Trophoblast cell (in vitro differentiated cells and primary cell): ENCODE measurements around the gene SURF1.

Experiments
- DNase-seq, 2 donors: peaks; one replicate each; pipeline ENCODE4 v3.0.0-alpha.2; 2016
- H2AFZ ChIP-seq: 2 replicates; pipeline ENCODE4 v1.6.1; 2013; ENCODE audit warnings: low read length, moderate library complexity, mild to moderate bottlenecking; ENCODE audit not compliant: insufficient read depth, poor library complexity
- H2AK5ac ChIP-seq: 2 replicates; pipeline ENCODE4 v1.6.1; 2013; ENCODE audit warnings: mild to moderate bottlenecking, low read length
- H2BK120ac ChIP-seq: 2 replicates; pipeline ENCODE4 v1.6.1; 2013; ENCODE audit warnings: low read length, mild to moderate bottlenecking, moderate library complexity; ENCODE audit not compliant: insufficient read depth, poor library complexity
- H2BK12ac ChIP-seq: 2 replicates; pipeline ENCODE4 v1.6.1; 2013; ENCODE audit warnings: mild to moderate bottlenecking, low read length, moderate library complexity
- H2BK5ac ChIP-seq: 2 replicates; pipeline ENCODE4 v1.6.1; 2013; ENCODE audit warnings: low read length, low read depth, moderate library complexity, mild to moderate bottlenecking; ENCODE audit not compliant: poor library complexity
- H3K14ac ChIP-seq: 2 replicates; pipeline ENCODE4 v1.6.1; 2013; ENCODE audit warnings: mild to moderate bottlenecking, low read length
- H3K18ac ChIP-seq: 2 replicates; pipeline ENCODE4 v1.6.1; 2013; ENCODE audit warnings: mild to moderate bottlenecking, low read length
- H3K23ac ChIP-seq: 2 replicates; pipeline ENCODE4 v1.6.1; 2013; ENCODE audit warnings: low read length
- H3K27ac ChIP-seq: 2 replicates; pipeline ENCODE4 v1.5.1; 2013; ENCODE audit warnings: low read depth, mild to moderate bottlenecking, inconsistent platforms, low read length, moderate library complexity
- H3K27me3 ChIP-seq: 2 replicates; pipeline ENCODE4 v1.6.1; 2013; ENCODE audit warnings: inconsistent platforms, mild to moderate bottlenecking, low read length, moderate library complexity; ENCODE audit not compliant: insufficient read depth
- H3K36me3 ChIP-seq, 2 experiments: 1 replicate in 1 of 2; 2 replicates in 1 of 2; pipeline ENCODE4 v1.6.1; 2013; ENCODE audit warnings: low read length in 2 of 2, mild to moderate bottlenecking in 2 of 2, moderate library complexity in 1 of 2; ENCODE audit not compliant: insufficient read depth in 2 of 2, control insufficient read depth in 1 of 2
- H3K4ac ChIP-seq: 2 replicates; pipeline ENCODE4 v1.6.1; 2013; ENCODE audit warnings: low read depth, mild to moderate bottlenecking, low read length, moderate library complexity
- H3K4me1 ChIP-seq, 2 experiments: 1 replicate in 1 of 2; 2 replicates in 1 of 2; pipeline ENCODE4 v1.6.1; 2013; ENCODE audit warnings: low read length in 2 of 2, mild to moderate bottlenecking in 2 of 2, moderate library complexity in 1 of 2; ENCODE audit not compliant: insufficient read depth in 2 of 2, control insufficient read depth in 1 of 2
- H3K4me2 ChIP-seq: 2 replicates; pipeline ENCODE4 v1.6.1; 2013; ENCODE audit warnings: inconsistent platforms, mild to moderate bottlenecking, low read length, moderate library complexity
- H3K4me3 ChIP-seq: 2 replicates; pipeline ENCODE4 v1.5.1; 2013; ENCODE audit warnings: mild to moderate bottlenecking, low read depth, low read length, inconsistent platforms
- H3K79me1 ChIP-seq: one replicate; pipeline ENCODE4 v1.6.1; 2013; ENCODE audit warnings: low read length
- H3K79me2 ChIP-seq: 2 replicates; pipeline ENCODE4 v1.6.1; 2013; ENCODE audit warnings: low read length, mild to moderate bottlenecking; ENCODE audit not compliant: control insufficient read depth, insufficient read depth, poor library complexity
- H3K9ac ChIP-seq: 2 replicates; pipeline ENCODE4 v1.6.1; 2013; ENCODE audit warnings: mild to moderate bottlenecking, low read length
- H3K9me3 ChIP-seq: 2 replicates; pipeline ENCODE4 v1.6.1; 2013; ENCODE audit warnings: low read depth, mild to moderate bottlenecking, control low read depth, inconsistent platforms, low read length; ENCODE audit not compliant: insufficient read depth
- H4K12ac ChIP-seq: 2 replicates; pipeline ENCODE4 v1.6.1; 2013; ENCODE audit warnings: low read depth, mild to moderate bottlenecking, low read length, moderate library complexity
- H4K8ac ChIP-seq: 2 replicates; pipeline ENCODE4 v1.6.1; 2013; ENCODE audit warnings: low read depth, mild to moderate bottlenecking, low read length, moderate library complexity
- H4K91ac ChIP-seq: one replicate; pipeline ENCODE4 v1.6.1; 2013; ENCODE audit warnings: low read depth, mild to moderate bottlenecking, low read length, moderate library complexity
- WGBS: extraction: QIAGEN DNeasy Blood & Tissue Kit; methylation state at CpG from one replicate; pipeline ENCODE4 v1.1.7; 2013; ENCODE audit warnings: missing lambda C conversion rate; ENCODE audit not compliant: insufficient read length, insufficient coverage; ENCODE audit errors: extremely low coverage; 5-methylcytosine and 5-hydroxymethylcytosine counted together

Gene SURF1

DNA sequence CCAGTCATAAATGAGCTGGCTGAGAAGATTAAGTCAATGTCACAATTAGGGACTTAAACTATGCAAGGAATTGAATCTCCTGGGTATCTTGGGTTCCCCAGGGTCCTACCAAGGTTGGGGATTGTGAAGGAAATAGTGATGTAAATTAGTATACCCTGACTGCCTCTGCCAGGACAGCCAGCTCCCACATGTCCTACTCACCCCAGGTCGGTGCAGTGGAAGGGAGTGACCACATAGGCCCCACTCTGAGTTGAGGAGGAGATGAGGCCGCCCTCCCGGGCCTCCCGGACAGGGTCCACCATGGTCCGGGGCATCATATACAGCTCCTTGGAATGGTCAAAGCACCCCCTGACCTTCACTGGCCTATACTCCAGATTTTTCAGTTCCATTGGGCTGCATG is 2.7 kb downstream of the SURF1 start:
- Histone ChIP-seq H2BK12ac (no peak overlapping the region), H3K36me3 (peaks cover 42 to 58% of the 10 kb centered on the region in 2 experiments), H3K9ac (no peak overlapping the region), H4K91ac (no peak overlapping the region), H2AFZ (no peak overlapping the region), H3K79me2 (peaks cover 8% of the 10 kb centered on the region), H3K4ac (no peak overlapping the region), H3K9me3 (no peaks in the 10 kb centered on the region), H3K18ac (no peak overlapping the region), H2BK5ac (no peak overlapping the region), H4K12ac (no peak overlapping the region), H3K14ac (no peak overlapping the region), H3K27me3 (no peaks in the 10 kb centered on the region), H2BK120ac (no peak overlapping the region), H4K8ac (no peak overlapping the region), H3K27ac (no peak overlapping the region), H3K4me2 (no peak overlapping the region), H3K4me3 (no peak overlapping the region), H3K79me1 (peaks cover 5% of the 10 kb centered on the region), H2AK5ac (no peak overlapping the region), H3K4me1 (peaks cover 4 to 25% of the 10 kb centered on the region in 2 experiments), H3K23ac (no peak overlapping the region)
- DNase-seq, result no peak
- WGBS, result no CpG with 5 or more reads among the region's 5 CpGs

GRCh38 chr9:133352635-133353340 is 3.5 kb downstream of the SURF1 start:
- Histone ChIP-seq H3K23ac (no peak overlapping the region), H3K79me1 (peaks cover 12% of the 10 kb centered on the region), H3K14ac (no peak overlapping the region), H3K79me2 (peaks cover 13% of the 10 kb centered on the region), H2BK5ac (no peak overlapping the region), H3K4me2 (no peak overlapping the region), H3K9ac (no peak overlapping the region), H2AFZ (no peak overlapping the region), H3K9me3 (no peaks in the 10 kb centered on the region), H2BK120ac (no peak overlapping the region), H3K4ac (no peak overlapping the region), H2AK5ac (no peak overlapping the region), H4K8ac (no peak overlapping the region), H2BK12ac (no peak overlapping the region), H4K12ac (no peak overlapping the region), H3K36me3 (peaks cover 41 to 52% of the 10 kb centered on the region in 2 experiments), H3K4me3 (no peak overlapping the region), H3K27ac (no peak overlapping the region), H3K4me1 (peaks cover 4 to 24% of the 10 kb centered on the region in 2 experiments), H3K18ac (no peak overlapping the region), H4K91ac (no peak overlapping the region), H3K27me3 (no peaks in the 10 kb centered on the region)
- WGBS, result no CpG with 5 or more reads among the region's 8 CpGs
- no peak for DNase-seq

- no peak overlapping the region for H2BK5ac ChIP-seq
- no peak overlapping the region for H4K12ac ChIP-seq
- H3K27ac ChIP-seq, result no peak overlapping the region
- H3K4me2 ChIP-seq, result no peak overlapping the region
- H2BK12ac ChIP-seq, result no peak overlapping the region
- H3K14ac ChIP-seq, result no peak overlapping the region
- H3K4ac ChIP-seq, result no peak overlapping the region
- WGBS, result no CpG with 5 or more reads among the region's 14 CpGs
- no peak overlapping the region for H2BK120ac ChIP-seq
- H3K9ac ChIP-seq, result no peak overlapping the region
- H4K91ac ChIP-seq, result no peak overlapping the region
- peak; percentile 45 to 71 for DNase-seq
- no peak overlapping the region for H3K4me3 ChIP-seq
- no peaks in the 10 kb centered on the region for H3K27me3 ChIP-seq
- peaks cover 0 to 17% of the 10 kb centered on the region in 2 experiments for H3K4me1 ChIP-seq
- peaks cover 16% of the 10 kb centered on the region for H3K79me2 ChIP-seq
- H2AFZ ChIP-seq, result no peak overlapping the region
- no peak overlapping the region for H2AK5ac ChIP-seq
- peaks cover 16% of the 10 kb centered on the region for H3K79me1 ChIP-seq
- H4K8ac ChIP-seq, result no peak overlapping the region
- no peak overlapping the region for H3K18ac ChIP-seq
- peaks cover 36 to 49% of the 10 kb centered on the region in 2 experiments for H3K36me3 ChIP-seq
- H3K23ac ChIP-seq, result no peak overlapping the region
- no peaks in the 10 kb centered on the region for H3K9me3 ChIP-seq
Observed at GRCh38 chr9:133351908-133352634, 4.2 kb downstream of the SURF1 start.

DNA sequence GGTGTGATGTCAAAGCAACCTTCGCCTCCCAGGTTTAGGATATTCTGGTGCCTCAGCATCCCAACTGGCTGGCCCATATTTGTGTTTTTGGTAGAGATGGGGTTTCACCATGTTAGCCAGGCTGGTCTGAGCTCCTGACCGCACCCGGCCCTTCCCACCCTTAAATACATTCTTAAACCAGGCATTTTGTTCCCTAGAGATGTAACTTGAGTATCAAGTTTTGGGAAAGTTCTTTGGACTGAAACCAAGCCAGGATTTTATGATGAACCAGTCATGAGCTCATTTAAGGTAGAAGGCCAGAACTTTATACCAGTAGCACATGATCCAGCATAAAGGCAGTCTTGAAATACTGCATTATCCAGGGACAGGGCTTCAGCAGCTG is 4.8 kb downstream of the SURF1 start:
- peaks cover 4 to 18% of the 10 kb centered on the region in 2 experiments for H3K4me1 ChIP-seq
- H2BK5ac ChIP-seq, result no peak overlapping the region
- H4K91ac ChIP-seq, result no peak overlapping the region
- peaks cover 36 to 49% of the 10 kb centered on the region in 2 experiments for H3K36me3 ChIP-seq
- peaks cover 15% of the 10 kb centered on the region for H3K79me1 ChIP-seq
- no peak overlapping the region for H3K27ac ChIP-seq
- no peak overlapping the region for H3K23ac ChIP-seq
- no peak overlapping the region for H3K9ac ChIP-seq
- no peak overlapping the region for H2AFZ ChIP-seq
- H2BK12ac ChIP-seq, result no peak overlapping the region
- no peak overlapping the region for H3K18ac ChIP-seq
- H3K9me3 ChIP-seq, result no peaks in the 10 kb centered on the region
- no peak overlapping the region for H4K8ac ChIP-seq
- DNase-seq, result no peak
- H3K79me2 ChIP-seq, result peaks cover 16% of the 10 kb centered on the region
- no peak overlapping the region for H2AK5ac ChIP-seq
- WGBS, result no CpG with 5 or more reads among the region's 3 CpGs
- no peak overlapping the region for H4K12ac ChIP-seq
- no peak overlapping the region for H3K4me2 ChIP-seq
- no peak overlapping the region for H3K4ac ChIP-seq
- H3K27me3 ChIP-seq, result no peaks in the 10 kb centered on the region
- H3K4me3 ChIP-seq, result no peak overlapping the region
- no peak overlapping the region for H3K14ac ChIP-seq
- H2BK120ac ChIP-seq, result no peak overlapping the region
